Upper lobe of left lung (tissue), 6 donors: ENCODE measurements around the gene AJAP1. TPM values are rescaled to one million over a fixed set of nuclear protein-coding genes. Genes with fewer than 3 reads are reported as not detected.

Experiments used
- ATAC-seq, 2 donors: fragments of 200-7000 bp; cut with Tn5 transposase; one replicate each; pipeline ENCODE4 v1.9.1; 2022; ENCODE audit warnings: mild to moderate bottlenecking in 2 of 2, moderate library complexity in 2 of 2; ENCODE audit not compliant: low FRiP score in 2 of 2
- DNase-seq, 2 donors: peaks; one replicate each; pipeline ENCODE4 v3.0.0-alpha.2; 2019 to 2020
- H3K27ac ChIP-seq, 4 donors: fragments of 200-600 bp; sonication (generic); one replicate each; pipeline ENCODE4 v1.5.1; 2016 to 2019
- H3K27me3 ChIP-seq, 4 donors: fragments of 200-600 bp; sonication (generic); one replicate each; pipeline ENCODE4 v1.5.1; 2017 to 2019
- H3K36me3 ChIP-seq, 4 donors: fragments of 200-600 bp; sonication (generic); one replicate each; pipeline ENCODE4 v1.5.1; 2016 to 2019
- H3K4me1 ChIP-seq, 4 donors: fragments of 200-600 bp; sonication (generic); one replicate each; pipeline ENCODE4 v1.5.1; 2018 to 2019
- H3K4me3 ChIP-seq, 4 donors: fragments of 200-600 bp; sonication (generic); one replicate each; pipeline ENCODE4 v1.5.1; 2017 to 2019; ENCODE audit warnings: mild to moderate bottlenecking in 2 of 4, moderate library complexity in 1 of 4
- H3K9me3 ChIP-seq, 4 donors: fragments of 200-600 bp; sonication (generic); one replicate each; pipeline ENCODE4 v1.5.1; 2018 to 2019
- CTCF ChIP-seq, 6 experiments: fragments of 450-650 bp in 4 of 6; fragments of 200-600 bp in 2 of 6; sonication (generic) in 2 of 6; IDR thresholded peaks; one replicate each; pipeline ENCODE4 v1.5.1; 2016 to 2019; ENCODE audit warnings: antibody characterized with exemption in 6 of 6
- EP300 ChIP-seq, 4 donors: sonication (generic); formaldehyde crosslinking; IDR thresholded peaks; one replicate each; pipeline ENCODE4 v1.5.1; 2017; ENCODE audit warnings: antibody characterized with exemption in 4 of 4, control low read depth in 2 of 4
- POLR2A ChIP-seq, 4 donors: fragments of 450-650 bp; IDR thresholded peaks; one replicate each; pipeline ENCODE4 v1.5.1; 2016 to 2017; ENCODE audit warnings: antibody characterized with exemption in 4 of 4, mild to moderate bottlenecking in 2 of 4
- POLR2AphosphoS5 ChIP-seq, 2 donors: sonication (generic); formaldehyde crosslinking; IDR thresholded peaks; one replicate each; pipeline ENCODE4 v1.5.1; 2017; ENCODE audit warnings: antibody characterized with exemption in 2 of 2
- WGBS, 2 donors: methylation state at CpG; one replicate each; pipeline ENCODE4 v1.1.5; 2017 to 2018; 5-methylcytosine and 5-hydroxymethylcytosine counted together
- total RNA-seq, 6 donors: library from RNA; depleted of rRNA in 4 of 6; stranded (reverse); fragments of >200 nt in 4 of 6; gene quantifications; one replicate each; pipeline versions ENCODE4 v1.1.0 to v1.2.1, GENCODE V29; 2016 to 2021
- donor health status: DM: no; HTN: no; CAD: no; lungs with moderate emphysema.
- donor health status: DM: no; HTN: yes; CAD: no; lungs with severe emphysema.

AJAP1 gene
- total RNA-seq, 6 donors from 2014 or later, result 0.54 to 4.6 (median 2.9) TPM

GRCh38 chr1:4743978-4744750 lies 89.8 kb downstream of the AJAP1 start:
- TF ChIP-seq CTCF (IDR thresholded peaks at IDR 0.05) (no peak), POLR2AphosphoS5 (IDR thresholded peaks at IDR 0.05) (no peak), EP300 (IDR thresholded peaks at IDR 0.05) (no peak), POLR2A (IDR thresholded peaks at IDR 0.05) (no peak)
- Histone ChIP-seq H3K9me3 (no peaks in the 10 kb centered on the region), H3K27me3 (no peaks in the 10 kb centered on the region), H3K4me1 (no peaks in the 10 kb centered on the region), H3K4me3 (no peak overlapping the region), H3K27ac (no peak overlapping the region), H3K36me3 (no peaks in the 10 kb centered on the region)
- 67 to 79% methylated on average over 14 to 17 of the region's 17 CpGs for WGBS, 2 donors
- ATAC-seq, result no peak
- DNase-seq, result no peak

DNA sequence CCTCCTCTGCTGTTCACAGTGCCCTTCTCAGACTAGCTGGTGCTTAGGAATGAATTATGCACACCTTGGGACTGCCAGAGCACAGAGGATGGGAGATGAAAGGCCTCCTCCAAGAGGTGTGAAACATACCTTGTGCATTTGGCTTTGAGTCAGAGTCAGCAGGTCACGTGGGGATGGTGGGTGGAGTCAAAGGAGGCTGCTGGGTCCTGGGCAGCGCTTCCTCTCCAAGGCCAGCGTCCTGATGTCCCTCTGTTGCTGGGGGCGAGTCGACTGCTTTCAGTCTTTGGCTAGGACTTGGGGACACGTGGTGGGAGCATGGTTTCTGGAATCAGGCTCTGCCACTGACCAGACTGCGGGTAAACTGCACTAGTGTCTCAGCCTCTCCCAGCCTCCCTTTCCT lies 91.2 kb downstream of the AJAP1 start:
- no peak overlapping the region for H3K27ac ChIP-seq
- DNase-seq, result no peak

GRCh38 chr1:4749406-4749805 lies 95.0 kb downstream of the AJAP1 start:
- ATAC-seq (no peak), DNase-seq (no peak)
- Histone ChIP-seq H3K27me3 (no peaks in the 10 kb centered on the region), H3K36me3 (no peaks in the 10 kb centered on the region), H3K4me3 (no peak overlapping the region), H3K9me3 (peaks cover 0 to 5% (median 0%) of the 10 kb centered on the region in 4 donors), H3K27ac (no peak overlapping the region), H3K4me1 (no peaks in the 10 kb centered on the region)
- TF ChIP-seq CTCF (IDR thresholded peaks at IDR 0.05) (no peak), POLR2AphosphoS5 (IDR thresholded peaks at IDR 0.05) (no peak), POLR2A (IDR thresholded peaks at IDR 0.05) (no peak), EP300 (IDR thresholded peaks at IDR 0.05) (no peak)
- WGBS, 2 donors, result 80 to 83% methylated on average over 7 to 11 of the region's 11 CpGs

More for the DNA sequence above, 91.2 kb downstream of the AJAP1 start:
- no peak for TF ChIP-seq POLR2AphosphoS5 (IDR thresholded peaks at IDR 0.05)
- TF ChIP-seq EP300 (IDR thresholded peaks at IDR 0.05), result no peak
- no peak for TF ChIP-seq CTCF (IDR thresholded peaks at IDR 0.05)
- no peak for TF ChIP-seq POLR2A (IDR thresholded peaks at IDR 0.05)
- WGBS, 2 donors, result 47 to 48% methylated on average over 5 to 7 of the region's 7 CpGs
- Histone ChIP-seq H3K27me3 (no peaks in the 10 kb centered on the region), H3K4me1 (no peaks in the 10 kb centered on the region), H3K4me3 (no peak overlapping the region), H3K9me3 (no peaks in the 10 kb centered on the region), H3K36me3 (no peaks in the 10 kb centered on the region)
- no peak for ATAC-seq

- 52 to 58% methylated on average over 3 of the region's 3 CpGs for WGBS, 2 donors
- Histone ChIP-seq H3K4me1 (no peaks in the 10 kb centered on the region), H3K9me3 (peaks cover 0 to 8% (median 0%) of the 10 kb centered on the region in 4 donors), H3K36me3 (no peaks in the 10 kb centered on the region), H3K27ac (no peak overlapping the region), H3K27me3 (no peaks in the 10 kb centered on the region), H3K4me3 (no peak overlapping the region)
- no peak for DNase-seq
- ATAC-seq, result no peak
- TF ChIP-seq POLR2A (IDR thresholded peaks at IDR 0.05), result no peak
- TF ChIP-seq POLR2AphosphoS5 (IDR thresholded peaks at IDR 0.05), result no peak
- TF ChIP-seq EP300 (IDR thresholded peaks at IDR 0.05), result no peak
- TF ChIP-seq CTCF (IDR thresholded peaks at IDR 0.05), result no peak
Measured at GRCh38 chr1:4750177-4750576, 95.8 kb downstream of the AJAP1 start.

DNA sequence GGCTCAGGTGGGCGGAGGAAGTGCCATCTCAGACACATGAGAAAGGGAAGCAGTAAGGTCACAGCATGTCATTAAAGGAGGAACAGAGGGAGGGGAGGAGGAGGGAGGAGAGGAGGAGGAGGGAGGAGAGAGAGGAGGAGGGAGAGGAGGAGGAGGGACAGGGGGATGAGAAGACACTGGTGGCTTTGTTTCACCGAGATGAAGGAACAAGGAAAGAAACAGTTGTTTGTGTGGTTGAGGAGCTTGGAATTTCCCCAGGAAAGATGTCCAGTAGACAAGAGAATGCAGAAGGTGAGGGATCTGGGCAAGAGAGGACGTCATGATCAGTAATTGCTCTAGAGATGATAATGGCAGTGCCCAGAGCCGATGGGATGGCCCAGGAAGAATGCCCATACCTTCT lies 97.7 kb downstream of the AJAP1 start:
- peaks cover 0 to 8% (median 0%) of the 10 kb centered on the region in 4 donors for H3K9me3 ChIP-seq
- TF ChIP-seq EP300 (IDR thresholded peaks at IDR 0.05) (no peak), POLR2AphosphoS5 (IDR thresholded peaks at IDR 0.05) (no peak), POLR2A (IDR thresholded peaks at IDR 0.05) (no peak), CTCF (IDR thresholded peaks at IDR 0.05) (no peak)
- ATAC-seq (no peak), DNase-seq (no peak)
- H3K27ac ChIP-seq, result no peak overlapping the region
- H3K27me3 ChIP-seq, result no peaks in the 10 kb centered on the region
- 51 to 65% methylated on average over 4 of the region's 4 CpGs for WGBS, 2 donors
- H3K36me3 ChIP-seq, result no peaks in the 10 kb centered on the region
- H3K4me1 ChIP-seq, result no peaks in the 10 kb centered on the region
- H3K4me3 ChIP-seq, result no peak overlapping the region
